Hematopoietic multipotent progenitor cell treated with erythropoietin and hydrocortisone succinate and interleukin-3 and kit ligand, for 8 days (in vitro differentiated cells): ENCODE results near the gene ATXN10.
"Not testable (repeated sequence)": the region's sequence is repeated elsewhere in the genome, so short reads cannot be mapped to it uniquely, and the experiment has no call there.

Source experiments
- DNase-seq: peaks from one replicate; pipeline ENCODE4 v3.0.0-alpha.2; 2015

Gene ATXN10

GRCh38 chr22:45645150-45645525 lies 26.5 kb upstream of the ATXN10 start:
- no peak for DNase-seq

GRCh38 chr22:45645526-45646414 lies 25.9 kb upstream of the ATXN10 start:
- peak; percentile 45 for DNase-seq

- no peak for DNase-seq
Measured at GRCh38 chr22:45647532-45648225, 24.0 kb upstream of the ATXN10 start.

GRCh38 chr22:45648301-45649117 lies 23.1 kb upstream of the ATXN10 start:
- no peak for DNase-seq

- DNase-seq, result no peak
Measured at GRCh38 chr22:45649809-45650208, 21.8 kb upstream of the ATXN10 start.

GRCh38 chr22:45650721-45651120 lies 20.9 kb upstream of the ATXN10 start:
- no peak for DNase-seq

GRCh38 chr22:45651931-45652528 lies 19.6 kb upstream of the ATXN10 start:
- DNase-seq, result no peak

GRCh38 chr22:45656577-45656976 lies 15.1 kb upstream of the ATXN10 start:
- DNase-seq, result no peak

- no peak for DNase-seq
Measured at GRCh38 chr22:45657701-45658100, 13.9 kb upstream of the ATXN10 start.

GRCh38 chr22:45664136-45664646 lies 7.4 kb upstream of the ATXN10 start:
- DNase-seq, result no peak

- no peak for DNase-seq
Measured at GRCh38 chr22:45667486-45667885, 4.1 kb upstream of the ATXN10 start.

- not testable (repeated sequence) for DNase-seq
Measured at GRCh38 chr22:45670363-45670762, 1.3 kb upstream of the ATXN10 start.

GRCh38 chr22:45670981-45671782 lies 452 bp upstream of the ATXN10 start:
- no peak for DNase-seq

GRCh38 chr22:45672564-45673481 lies 1.2 kb downstream of the ATXN10 start:
- peak; percentile 20 for DNase-seq

GRCh38 chr22:45673482-45674175 lies 2.0 kb downstream of the ATXN10 start:
- DNase-seq, result peak; percentile 64

- no peak for DNase-seq
Measured at GRCh38 chr22:45676024-45676423, 4.4 kb downstream of the ATXN10 start.

GRCh38 chr22:45677063-45677462 lies 5.4 kb downstream of the ATXN10 start:
- peak; percentile 30 for DNase-seq

GRCh38 chr22:45678961-45679912 lies 7.6 kb downstream of the ATXN10 start:
- DNase-seq, result no peak
